K562 treated with DMSO at 1 percent for 24 hours (cell line): Measurements from ENCODE around the gene TRIM2. TPM values are rescaled to one million over a fixed set of nuclear protein-coding genes. Genes with fewer than 3 reads are reported as not detected.

Source experiments
- total RNA-seq: library from RNA; unstranded; fragments of 300-600 nt; gene quantifications from 2 replicates; pipeline ENCODE4 v1.2.3, GENCODE V29; 2022; ENCODE audit warnings: low read depth; ENCODE audit not compliant: insufficient read depth

TRIM2 gene
- 2.2 and 2.4 TPM in 2 replicates for total RNA-seq

GRCh38 chr4:153204247-153204671 is at the start of gene TRIM2:
Gene TRIM2 (plus strand): TSS chr4:153204443. CDS start chr4:153204531, 88 bp downstream.

GRCh38 chr4:153344131-153345011 is 140.1 kb downstream of the TRIM2 start, which contains the start of gene MND1:
Gene MND1 (plus strand): TSS chr4:153344688. CDS start chr4:153344738, 50 bp downstream.

Other genes with a start within 250 kb of the TRIM2 start
- 24.4 and 30.4 TPM in 2 replicates for gene MND1, start 140.2 kb downstream of the TRIM2 start, total RNA-seq